OCI-LY7 (cell line): ENCODE results near the gene NOVA2. TPM values are rescaled to one million over a fixed set of nuclear protein-coding genes. Genes with fewer than 3 reads are reported as not detected.

Experiments used
- BruUV-seq: library from RNA; stranded (reverse); fragments of 400-500 nt; replicated peaks from 2 replicates; lab custom pipeline; 2021; lab: Mats Ljungman, UMichigan
- CTCF ChIA-PET: fragments of 300-600 bp; sonication (Branson Sonifier 250); formaldehyde crosslinking; loops from one replicate; lab custom pipeline; 2022; ENCODE audit warnings: antibody characterized with exemption; ENCODE audit not compliant: unreplicated experiment; lab: Charles Lee
- POLR2A ChIA-PET: fragments of 300-600 bp; sonication (Branson Sonifier 250); formaldehyde crosslinking; loops from one replicate; lab custom pipeline; 2022; ENCODE audit warnings: antibody characterized with exemption; lab: Charles Lee
- DNase-seq: peaks from one replicate; pipeline ENCODE4 v3.0.0-alpha.2; 2015; ENCODE audit warnings: low spot score
- H2AFZ ChIP-seq: fragments of 200-600 bp; sonication (generic), shearing (Covaris generic); 2 replicates; pipeline ENCODE4 v1.6.1; 2014; ENCODE audit warnings: mild to moderate bottlenecking, antibody characterized with exemption, low read length, moderate library complexity
- H3K27ac ChIP-seq: fragments of 200-600 bp; sonication (generic); 2 replicates; pipeline ENCODE4 v1.5.1; 2014; ENCODE audit warnings: mixed run types, low read depth, mild to moderate bottlenecking, moderate library complexity, low read length, inconsistent platforms; ENCODE audit not compliant: poor library complexity, severe bottlenecking
- H3K36me3 ChIP-seq: fragments of 200-600 bp; sonication (generic); 2 replicates; pipeline ENCODE4 v1.6.1; 2014; ENCODE audit warnings: mild to moderate bottlenecking, antibody characterized with exemption, low read length, moderate library complexity, mixed read lengths; ENCODE audit not compliant: insufficient read depth
- H3K4me1 ChIP-seq: fragments of 200-600 bp; sonication (generic); 2 replicates; pipeline ENCODE4 v1.5.1; 2014; ENCODE audit warnings: mild to moderate bottlenecking, low read length; ENCODE audit not compliant: insufficient read depth, poor library complexity, severe bottlenecking
- H3K4me2 ChIP-seq: fragments of 200-600 bp; sonication (generic); 2 replicates; pipeline ENCODE4 v1.6.1; 2014; ENCODE audit warnings: mild to moderate bottlenecking, low read length
- H3K4me3 ChIP-seq: fragments of 200-600 bp; sonication (generic); 2 replicates; pipeline ENCODE4 v1.5.1; 2014; ENCODE audit warnings: mild to moderate bottlenecking, low read depth, low read length; ENCODE audit not compliant: poor library complexity, severe bottlenecking
- H3K79me2 ChIP-seq: fragments of 200-600 bp; sonication (generic); 2 replicates; pipeline ENCODE4 v1.6.1; 2016; ENCODE audit warnings: low read depth, mild to moderate bottlenecking, low read length, moderate library complexity, mixed read lengths; ENCODE audit not compliant: insufficient read depth
- H3K9me2 ChIP-seq: fragments of 200-600 bp; sonication (generic); 2 replicates; pipeline ENCODE4 v1.6.1; 2016; ENCODE audit warnings: mild to moderate bottlenecking, low read length, mixed read lengths; ENCODE audit not compliant: insufficient read depth
- H3K9me3 ChIP-seq: fragments of 200-600 bp; sonication (generic); 2 replicates; pipeline ENCODE4 v1.6.1; 2014; ENCODE audit warnings: mild to moderate bottlenecking, mixed run types, low read length, mixed read lengths
- H4K20me1 ChIP-seq: fragments of 200-600 bp; sonication (generic); 2 replicates; pipeline ENCODE4 v1.6.1; 2014; ENCODE audit warnings: mild to moderate bottlenecking, antibody characterized with exemption, low read length, moderate library complexity, mixed read lengths; ENCODE audit not compliant: insufficient read depth
- CTCF ChIP-seq: fragments of 200-600 bp; sonication (generic); conservative IDR thresholded peaks from 2 replicates; pipeline ENCODE4 v1.5.1; 2014; ENCODE audit warnings: mild to moderate bottlenecking, antibody characterized with exemption, low read length, moderate library complexity, mixed read lengths
- EZH2phosphoT487 ChIP-seq: fragments of 200-600 bp; sonication (generic); IDR thresholded peaks from 2 replicates; pipeline ENCODE4 v1.6.1; 2018; ENCODE audit warnings: low read depth, borderline replicate concordance, mild to moderate bottlenecking, mixed run types, antibody characterized with exemption, low read length, moderate library complexity, mixed read lengths
- intact Hi-C: fragments of 100-400 bp; cut with micrococcal nuclease; formaldehyde crosslinking; loops from one replicate; pipeline ENCODE4 v1.10.0; 2022; ENCODE audit not compliant: unreplicated experiment
- total RNA-seq, 2 experiments: library from RNA; depleted of rRNA in 1 of 2; stranded (reverse); fragments of >200 nt in 1 of 2; shearing (Covaris generic) in 1 of 2; gene quantifications; 2 replicates each; pipeline ENCODE4 v1.2.3, GENCODE V29; 2014 to 2022

NOVA2 gene
- total RNA-seq, 2 experiments from 2014 or later, result 0.19 TPM; not detected in 1

- H2AFZ ChIP-seq, result 0 out of 2 replicates have a peak overlapping the region, but pooled peaks have one; percentile 36
- peak overlapping the region; percentile 94 for H3K4me3 ChIP-seq
- no TSS peak for BruUV-seq
- H3K79me2 ChIP-seq, result peaks cover 18% of the 10 kb centered on the region; the same call in 1 of the 2 replicates
- no peak for TF ChIP-seq EZH2phosphoT487
- no peak for TF ChIP-seq CTCF
- intact Hi-C loops, result no loop called here
- H3K4me1 ChIP-seq, result peaks cover 20% of the 10 kb centered on the region
- no peaks in the 10 kb centered on the region for H3K9me2 ChIP-seq
- H3K27ac ChIP-seq, result no peak overlapping the region
- H3K36me3 ChIP-seq, result peaks cover 31% of the 10 kb centered on the region
- POLR2A ChIA-PET, result no interaction called here
- DNase-seq, result no peak
- no peaks in the 10 kb centered on the region for H4K20me1 ChIP-seq
- no peaks in the 10 kb centered on the region for H3K9me3 ChIP-seq
- H3K4me2 ChIP-seq, result peak overlapping the region; percentile 81
- CTCF ChIA-PET, result interaction anchor here (0.6 to 0.8 kb wide), 2 partner anchors 9 to 53 kb away, joined by 3 to 7 read pairs; no protein-coding TSS in a partner anchor
Measured at GRCh38 chr19:45901432-45901911, 72.2 kb downstream of the NOVA2 start.

GRCh38 chr19:45900738-45901431, 72.8 kb downstream of the NOVA2 start:
- Histone ChIP-seq H3K4me3 (peak overlapping the region; percentile 94), H3K79me2 (peaks cover 18% of the 10 kb centered on the region; the same call in 1 of the 2 replicates), H3K9me2 (no peaks in the 10 kb centered on the region), H3K27ac (peak overlapping the region; percentile 29), H4K20me1 (no peaks in the 10 kb centered on the region), H2AFZ (no peak overlapping the region), H3K9me3 (no peaks in the 10 kb centered on the region), H3K36me3 (peaks cover 37% of the 10 kb centered on the region), H3K4me1 (peaks cover 20% of the 10 kb centered on the region), H3K4me2 (peak overlapping the region; percentile 81)
- POLR2A ChIA-PET, result no interaction called here
- CTCF ChIA-PET, result interaction anchor here (0.6 to 0.8 kb wide), 2 partner anchors 8 to 54 kb away, joined by 3 to 7 read pairs; no protein-coding TSS in a partner anchor
- no TSS peak for BruUV-seq
- intact Hi-C loops, result no loop called here
- no peak for DNase-seq
- TF ChIP-seq CTCF (no peak), EZH2phosphoT487 (no peak)
